Endothelial cell of umbilical vein (primary cell): ENCODE measurements around the gene PPP1R10. TPM values are rescaled to one million over a fixed set of nuclear protein-coding genes. Genes with fewer than 3 reads are reported as not detected.

Experiments used
- BruUV-seq: library from RNA; stranded (reverse); fragments of 400-500 nt; replicated peaks from 2 replicates; lab custom pipeline; 2021; lab: Mats Ljungman, UMichigan
- CTCF ChIA-PET: fragments of 300-600, 350-600 bp; sonication (Branson Sonifier 250); formaldehyde crosslinking; loops from one replicate; lab custom pipeline; 2021; ENCODE audit warnings: antibody characterized with exemption, inconsistent platforms; lab: Charles Lee
- POLR2A ChIA-PET: fragments of 300-600, 350-600 bp; sonication (Branson Sonifier 250); formaldehyde crosslinking; loops from one replicate; lab custom pipeline; 2021; ENCODE audit warnings: antibody characterized with exemption, inconsistent platforms; lab: Charles Lee
- DNase-seq: peaks from one replicate; pipeline ENCODE4 v3.0.0-alpha.2; 2011; ENCODE audit warnings: low read depth, low spot score
- FAIRE-seq: peaks from 2 replicates; lab custom pipeline; 2011; peaks lifted over from hg19 to GRCh38; lab: Jason Lieb, UNC
- H2AFZ ChIP-seq: 2 replicates; pipeline ENCODE4 v1.6.0; 2012; ENCODE audit warnings: low read depth, low read length, control low read depth, inconsistent platforms
- H3K27ac ChIP-seq: 2 replicates; pipeline ENCODE4 v1.5.1; 2011; ENCODE audit warnings: low read depth, mild to moderate bottlenecking, control low read depth, low read length, moderate library complexity; ENCODE audit not compliant: insufficient read depth
- H3K27me3 ChIP-seq, 2 experiments: 2 replicates each; pipeline versions ENCODE4 v1.6.0 to v1.6.1; 2011; ENCODE audit warnings: low read length in 2 of 2, mixed read lengths in 1 of 2; ENCODE audit not compliant: control insufficient read depth in 2 of 2, insufficient read depth in 2 of 2
- H3K36me3 ChIP-seq, 2 experiments: 2 replicates in 1 of 2; 3 replicates in 1 of 2; pipeline ENCODE4 v1.5.1; 2011; ENCODE audit warnings: low read length in 2 of 2, mild to moderate bottlenecking in 1 of 2, moderate library complexity in 1 of 2; ENCODE audit not compliant: control insufficient read depth in 2 of 2, insufficient read depth in 2 of 2; ENCODE audit errors: extremely low read depth in 1 of 2
- H3K4me1 ChIP-seq: 3 replicates; pipeline ENCODE4 v1.5.1; 2011; ENCODE audit warnings: mild to moderate bottlenecking, low read length; ENCODE audit not compliant: control insufficient read depth, insufficient read depth; ENCODE audit errors: extremely low read depth
- H3K4me2 ChIP-seq: 2 replicates; pipeline ENCODE4 v1.6.1; 2011; ENCODE audit warnings: low read length, control low read depth, mixed read lengths; ENCODE audit not compliant: insufficient read depth
- H3K4me3 ChIP-seq, 3 experiments: fragments of 200-600 bp in 1 of 3; sonication (generic), shearing (Covaris generic) in 1 of 3; replicated peaks in 1 of 3; 2 replicates each; pipeline ENCODE4 v1.5.1; 2011 to 2016; ENCODE audit warnings: control low read depth in 3 of 3, low read length in 3 of 3, mild to moderate bottlenecking in 2 of 3, inconsistent platforms in 1 of 3, low read depth in 1 of 3, moderate library complexity in 1 of 3; ENCODE audit not compliant: insufficient read depth in 1 of 3
- H3K79me2 ChIP-seq: 2 replicates; pipeline ENCODE4 v1.6.0; 2012; ENCODE audit warnings: low read length, inconsistent platforms; ENCODE audit not compliant: control insufficient read depth, insufficient read depth
- H3K9ac ChIP-seq: replicated peaks from 2 replicates; pipeline ENCODE3; 2011; ENCODE audit warnings: low read length, control low read depth; ENCODE audit not compliant: insufficient read depth; ENCODE audit errors: extremely low read depth
- H3K9me1 ChIP-seq: replicated peaks from 3 replicates; pipeline ENCODE4 v1.6.0; 2011; ENCODE audit warnings: mild to moderate bottlenecking, low read length; ENCODE audit not compliant: control insufficient read depth, insufficient read depth; ENCODE audit errors: extremely low read depth
- H3K9me3 ChIP-seq: replicated peaks from 2 replicates; pipeline ENCODE4 v1.5.1; 2012; ENCODE audit warnings: low read length, inconsistent platforms; ENCODE audit not compliant: control insufficient read depth, insufficient read depth
- H4K20me1 ChIP-seq: replicated peaks from 2 replicates; pipeline ENCODE3; 2011; ENCODE audit warnings: mild to moderate bottlenecking, low read length; ENCODE audit not compliant: control insufficient read depth, insufficient read depth; ENCODE audit errors: extremely low read depth
- CTCF ChIP-seq, 2 donors: IDR thresholded peaks; 1 replicate in 1 of 2; 2 replicates in 1 of 2; pipeline ENCODE4 v1.5.1; 2011; ENCODE audit warnings: low read length in 2 of 2, mild to moderate bottlenecking in 2 of 2, moderate library complexity in 2 of 2, control low read depth in 1 of 2, inconsistent platforms in 1 of 2, low read depth in 1 of 2; ENCODE audit not compliant: insufficient read depth in 1 of 2; ENCODE audit errors: extremely low read depth in 1 of 2
- EZH2 ChIP-seq: IDR thresholded peaks from 2 replicates; pipeline ENCODE4 v1.6.1; 2012; ENCODE audit warnings: borderline replicate concordance, low read depth, mild to moderate bottlenecking, moderate library complexity, low read length, inconsistent platforms; ENCODE audit not compliant: severe bottlenecking
- FOS ChIP-seq: IDR thresholded peaks from 2 replicates; pipeline ENCODE4 v1.6.1; 2011; ENCODE audit warnings: mild to moderate bottlenecking, low read length, moderate library complexity, borderline replicate concordance; ENCODE audit not compliant: insufficient read depth
- GATA2 ChIP-seq: IDR thresholded peaks from 2 replicates; pipeline ENCODE4 v1.7.0; 2011; ENCODE audit warnings: low read depth, mild to moderate bottlenecking, moderate library complexity, mixed read lengths, low read length; ENCODE audit not compliant: insufficient read length, insufficient read depth
- JUN ChIP-seq: IDR thresholded peaks from 2 replicates; pipeline ENCODE4 v1.6.1; 2011; ENCODE audit warnings: borderline replicate concordance, low read depth; ENCODE audit not compliant: insufficient read length, insufficient read depth
- MYC ChIP-seq: IDR thresholded peaks from one replicate; pipeline ENCODE4 v1.6.1; 2011; ENCODE audit warnings: mild to moderate bottlenecking, low read depth, low read length
- POLR2A ChIP-seq: IDR thresholded peaks from 2 replicates; pipeline ENCODE4 v1.6.1; 2012; ENCODE audit warnings: low read depth, mild to moderate bottlenecking, control low read depth, low read length
- POLR2AphosphoS5 ChIP-seq: IDR thresholded peaks from 2 replicates; pipeline ENCODE4 v1.6.1; 2012; ENCODE audit warnings: low read depth, mild to moderate bottlenecking, control low read depth, low read length, moderate library complexity; ENCODE audit not compliant: insufficient read depth
- dilution Hi-C: fragments of 300-500 bp; cut with MboI; formaldehyde crosslinking; loops from one replicate; pipeline ENCODE4 v1.15.0; 2019; ENCODE audit warnings: low sequenced_read_pairs; ENCODE audit not compliant: extremely low pct_ligation_motif_present
- intact Hi-C: fragments of 100-400 bp; cut with micrococcal nuclease; formaldehyde crosslinking; loops from one replicate; pipeline ENCODE4 v1.10.0; 2022
- polyA plus RNA-seq, 4 experiments: library from polyadenylated mRNA; depleted of rRNA in 3 of 4; stranded (reverse) in 3 of 4; unstranded in 1 of 4; fragments of >200 nt; gene quantifications; 2 replicates each; pipeline versions ENCODE4 v1.2.1 to v1.2.3, GENCODE V29; 2011 to 2012; ENCODE audit warnings: missing spikeins in 1 of 4
- total RNA-seq: library from RNA; stranded (reverse); gene quantifications from 2 replicates; pipeline ENCODE4 v1.2.3, GENCODE V29; 2021
- TF ChIP-seq, protein P1 (sequence below): IDR thresholded peaks from 2 replicates; pipeline ENCODE4 v1.6.1; 2011; ENCODE audit not compliant: insufficient read depth, insufficient read length

PPP1R10 gene
- total and polyA plus RNA-seq, 2 donors (not counting 3 experiments of a cell fraction or from before 2014, with no cell fraction given) = 19.2 to 88.3 TPM

DNA sequence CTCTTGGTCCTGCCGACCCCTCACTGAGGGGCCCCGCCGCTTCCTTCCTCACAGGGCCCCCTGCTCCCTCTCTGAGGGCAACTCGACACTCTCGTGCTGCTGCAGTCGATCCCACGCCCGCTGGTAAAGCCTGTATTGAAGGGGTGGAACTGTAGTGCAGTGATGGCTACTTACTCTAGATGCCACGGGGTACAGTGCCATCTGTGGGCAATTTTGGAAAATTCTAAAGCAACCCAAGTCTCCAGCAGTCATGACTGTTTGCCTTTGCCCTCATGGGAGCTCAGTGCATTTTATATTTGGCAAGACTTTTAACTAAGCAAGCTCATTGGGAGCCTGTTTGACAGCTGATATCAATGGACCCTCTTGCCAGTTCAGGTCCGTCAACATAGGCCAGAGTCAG lies 23.4 kb upstream of the PPP1R10 start:
- BruUV-seq = no TSS peak
- no peak overlapping the region for H3K9ac ChIP-seq
- H3K9me3 ChIP-seq = no peaks in the 10 kb centered on the region
- dilution Hi-C loops = no loop called here
- intact Hi-C loops = no loop called here
- no peaks in the 10 kb centered on the region for H3K9me1 ChIP-seq
- H3K36me3 ChIP-seq = peaks cover 0 to 15% of the 10 kb centered on the region in 2 experiments
- FAIRE-seq (no peak), DNase-seq (no peak)
- H4K20me1 ChIP-seq = no peaks in the 10 kb centered on the region
- no peaks in the 10 kb centered on the region for H3K27me3 ChIP-seq
- POLR2A ChIA-PET = no interaction called here
- no peak overlapping the region for H3K4me3 ChIP-seq
- H3K4me1 ChIP-seq = no peaks in the 10 kb centered on the region
- H3K27ac ChIP-seq = no peak overlapping the region
- no peak for TF ChIP-seq FOS
- no peak for TF ChIP-seq JUN
- no peak for TF ChIP-seq POLR2AphosphoS5
- no peak for TF ChIP-seq CTCF (IDR thresholded peaks at IDR 0.05; ENCODE audit: extremely low read depth in 1 of 2, insufficient read depth in 1 of 2, low read depth in 1 of 2, low read length in 2 of 2)
- no peak for TF ChIP-seq MYC
- no peak for TF ChIP-seq GATA2
- TF ChIP-seq, protein P1, sequence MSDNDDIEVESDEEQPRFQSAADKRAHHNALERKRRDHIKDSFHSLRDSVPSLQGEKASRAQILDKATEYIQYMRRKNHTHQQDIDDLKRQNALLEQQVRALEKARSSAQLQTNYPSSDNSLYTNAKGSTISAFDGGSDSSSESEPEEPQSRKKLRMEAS = no peak
- no peak for TF ChIP-seq POLR2A
- no peak for TF ChIP-seq EZH2
- H3K79me2 ChIP-seq = no peaks in the 10 kb centered on the region
- CTCF ChIA-PET = interaction anchor here (0.9 to 1.6 kb wide), 2 partner anchors 90 to 447 kb away, joined by 3 to 8 read pairs; no protein-coding TSS in a partner anchor
- H2AFZ ChIP-seq = no peak overlapping the region
- H3K4me2 ChIP-seq = no peak overlapping the region
